ENCODE results near the gene SKAP1.

The SKAP1 gene

GRCh38 chr17:48255759-48256158 is 174.3 kb downstream of the SKAP1 start:
- no peaks in the 10 kb centered on the region for H3K9me2 ChIP-seq (replicated peaks; ENCODE audit: insufficient read depth, low read length)
- H3F3A ChIP-seq (ENCODE audit: insufficient read depth, low read length): no peaks in the 10 kb centered on the region
- H3K79me2 ChIP-seq (ENCODE audit: low read length): no peaks in the 10 kb centered on the region
- H3K27me3 ChIP-seq (replicated peaks; ENCODE audit: insufficient read depth, low read length): no peaks in the 10 kb centered on the region
- no peaks in the 10 kb centered on the region for H3K4me1 ChIP-seq (ENCODE audit: low read length)
- DNase-seq: no peak
- no peak overlapping the region for H3K4me3 ChIP-seq (ENCODE audit: low read length)
- H3K27ac ChIP-seq (ENCODE audit: low read length): no peak overlapping the region
- no peak overlapping the region for H3K9ac ChIP-seq (ENCODE audit: low read length)
- no peak overlapping the region for H3K4me2 ChIP-seq (ENCODE audit: low read depth, low read length)
- TF ChIP-seq EZH2phosphoT487 (IDR thresholded peaks at IDR 0.05; ENCODE audit: low read length): no peak
- no peaks in the 10 kb centered on the region for H3K36me3 ChIP-seq (replicated peaks; ENCODE audit: insufficient read depth, low read length)
- no peaks in the 10 kb centered on the region for H3K9me3 ChIP-seq (replicated peaks; ENCODE audit: insufficient read depth, low read length)
- H4K20me1 ChIP-seq (ENCODE audit: insufficient read depth, low read length): no peaks in the 10 kb centered on the region
- no peak overlapping the region for H2AFZ ChIP-seq (ENCODE audit: low read length)

GRCh38 chr17:48254896-48255295 is 175.1 kb downstream of the SKAP1 start:
- no peak overlapping the region for H2AFZ ChIP-seq (ENCODE audit: low read length)

GRCh38 chr17:48253975-48254374 is 176.0 kb downstream of the SKAP1 start:
- H3K9me2 ChIP-seq (replicated peaks; ENCODE audit: insufficient read depth, low read length): no peaks in the 10 kb centered on the region
- no peak overlapping the region for H3K4me3 ChIP-seq (ENCODE audit: low read length)
- H3K9ac ChIP-seq (ENCODE audit: low read length): no peak overlapping the region
- no peaks in the 10 kb centered on the region for H3K79me2 ChIP-seq (ENCODE audit: low read length)
- H3K36me3 ChIP-seq (replicated peaks; ENCODE audit: insufficient read depth, low read length): no peaks in the 10 kb centered on the region
- DNase-seq: no peak
- H3K4me2 ChIP-seq (ENCODE audit: low read depth, low read length): no peak overlapping the region
- H3K4me1 ChIP-seq (ENCODE audit: low read length): no peaks in the 10 kb centered on the region
- no peak overlapping the region for H3K27ac ChIP-seq (ENCODE audit: low read length)
- H3K27me3 ChIP-seq (replicated peaks; ENCODE audit: insufficient read depth, low read length): no peaks in the 10 kb centered on the region
- TF ChIP-seq EZH2 (optimal IDR thresholded peaks at IDR 0.05; ENCODE audit: low read depth, low read length) (no peak), EZH2phosphoT487 (IDR thresholded peaks at IDR 0.05; ENCODE audit: low read length) (no peak)
- TF ChIP-seq, protein P1, sequence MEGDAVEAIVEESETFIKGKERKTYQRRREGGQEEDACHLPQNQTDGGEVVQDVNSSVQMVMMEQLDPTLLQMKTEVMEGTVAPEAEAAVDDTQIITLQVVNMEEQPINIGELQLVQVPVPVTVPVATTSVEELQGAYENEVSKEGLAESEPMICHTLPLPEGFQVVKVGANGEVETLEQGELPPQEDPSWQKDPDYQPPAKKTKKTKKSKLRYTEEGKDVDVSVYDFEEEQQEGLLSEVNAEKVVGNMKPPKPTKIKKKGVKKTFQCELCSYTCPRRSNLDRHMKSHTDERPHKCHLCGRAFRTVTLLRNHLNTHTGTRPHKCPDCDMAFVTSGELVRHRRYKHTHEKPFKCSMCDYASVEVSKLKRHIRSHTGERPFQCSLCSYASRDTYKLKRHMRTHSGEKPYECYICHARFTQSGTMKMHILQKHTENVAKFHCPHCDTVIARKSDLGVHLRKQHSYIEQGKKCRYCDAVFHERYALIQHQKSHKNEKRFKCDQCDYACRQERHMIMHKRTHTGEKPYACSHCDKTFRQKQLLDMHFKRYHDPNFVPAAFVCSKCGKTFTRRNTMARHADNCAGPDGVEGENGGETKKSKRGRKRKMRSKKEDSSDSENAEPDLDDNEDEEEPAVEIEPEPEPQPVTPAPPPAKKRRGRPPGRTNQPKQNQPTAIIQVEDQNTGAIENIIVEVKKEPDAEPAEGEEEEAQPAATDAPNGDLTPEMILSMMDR (IDR thresholded peaks at IDR 0.05; ENCODE audit: low read length): no peak
- H2AFZ ChIP-seq (ENCODE audit: low read length): no peak overlapping the region
- H4K20me1 ChIP-seq (ENCODE audit: insufficient read depth, low read length): no peaks in the 10 kb centered on the region
- no peaks in the 10 kb centered on the region for H3K9me3 ChIP-seq (replicated peaks; ENCODE audit: insufficient read depth, low read length)
- H3F3A ChIP-seq (ENCODE audit: insufficient read depth, low read length): no peaks in the 10 kb centered on the region

More at GRCh38 chr17:48254896-48255295, 175.1 kb downstream of the SKAP1 start:
- no peaks in the 10 kb centered on the region for H3K27me3 ChIP-seq (replicated peaks; ENCODE audit: insufficient read depth, low read length)
- H3K9me2 ChIP-seq (replicated peaks; ENCODE audit: insufficient read depth, low read length): no peaks in the 10 kb centered on the region
- H3K9me3 ChIP-seq (replicated peaks; ENCODE audit: insufficient read depth, low read length): no peaks in the 10 kb centered on the region
- H3K4me3 ChIP-seq (ENCODE audit: low read length): no peak overlapping the region
- H4K20me1 ChIP-seq (ENCODE audit: insufficient read depth, low read length): no peaks in the 10 kb centered on the region
- no peaks in the 10 kb centered on the region for H3K79me2 ChIP-seq (ENCODE audit: low read length)
- no peaks in the 10 kb centered on the region for H3K4me1 ChIP-seq (ENCODE audit: low read length)
- DNase-seq: no peak
- no peak overlapping the region for H3K9ac ChIP-seq (ENCODE audit: low read length)
- H3F3A ChIP-seq (ENCODE audit: insufficient read depth, low read length): no peaks in the 10 kb centered on the region
- TF ChIP-seq EZH2 (optimal IDR thresholded peaks at IDR 0.05; ENCODE audit: low read depth, low read length) (no peak), EZH2phosphoT487 (IDR thresholded peaks at IDR 0.05; ENCODE audit: low read length) (no peak)
- TF ChIP-seq, protein P1 (IDR thresholded peaks at IDR 0.05; ENCODE audit: low read length): no peak
- H3K4me2 ChIP-seq (ENCODE audit: low read depth, low read length): no peak overlapping the region
- no peaks in the 10 kb centered on the region for H3K36me3 ChIP-seq (replicated peaks; ENCODE audit: insufficient read depth, low read length)
- no peak overlapping the region for H3K27ac ChIP-seq (ENCODE audit: low read length)

GRCh38 chr17:48251950-48252349 is 178.1 kb downstream of the SKAP1 start:
- Histone ChIP-seq H3K9me2 (replicated peaks; ENCODE audit: insufficient read depth, low read length) (no peaks in the 10 kb centered on the region), H3K27me3 (replicated peaks; ENCODE audit: insufficient read depth, low read length) (no peaks in the 10 kb centered on the region), H3K4me2 (ENCODE audit: low read depth, low read length) (no peak overlapping the region), H2AFZ (ENCODE audit: low read length) (no peak overlapping the region), H3K27ac (ENCODE audit: low read length) (no peak overlapping the region), H4K20me1 (ENCODE audit: insufficient read depth, low read length) (no peaks in the 10 kb centered on the region), H3K9me3 (replicated peaks; ENCODE audit: insufficient read depth, low read length) (no peaks in the 10 kb centered on the region), H3F3A (ENCODE audit: insufficient read depth, low read length) (no peaks in the 10 kb centered on the region), H3K9ac (ENCODE audit: low read length) (no peak overlapping the region), H3K4me3 (ENCODE audit: low read length) (no peak overlapping the region), H3K4me1 (ENCODE audit: low read length) (no peaks in the 10 kb centered on the region), H3K36me3 (replicated peaks; ENCODE audit: insufficient read depth, low read length) (no peaks in the 10 kb centered on the region), H3K79me2 (ENCODE audit: low read length) (no peaks in the 10 kb centered on the region)
- TF ChIP-seq EZH2phosphoT487 (IDR thresholded peaks at IDR 0.05; ENCODE audit: low read length) (no peak), EZH2 (optimal IDR thresholded peaks at IDR 0.05; ENCODE audit: low read depth, low read length) (no peak)
- TF ChIP-seq, protein P1 (IDR thresholded peaks at IDR 0.05; ENCODE audit: low read length): no peak
- DNase-seq: no peak
